ENCODE data around the gene SLC37A1.
A peak's percentile ranks its signal among the peaks of the same experiment; 100 is the strongest.
"Not testable (repeated sequence)": the region's sequence is repeated elsewhere in the genome, so short reads cannot be mapped to it uniquely, and the experiment has no call there.

Gene SLC37A1

DNA sequence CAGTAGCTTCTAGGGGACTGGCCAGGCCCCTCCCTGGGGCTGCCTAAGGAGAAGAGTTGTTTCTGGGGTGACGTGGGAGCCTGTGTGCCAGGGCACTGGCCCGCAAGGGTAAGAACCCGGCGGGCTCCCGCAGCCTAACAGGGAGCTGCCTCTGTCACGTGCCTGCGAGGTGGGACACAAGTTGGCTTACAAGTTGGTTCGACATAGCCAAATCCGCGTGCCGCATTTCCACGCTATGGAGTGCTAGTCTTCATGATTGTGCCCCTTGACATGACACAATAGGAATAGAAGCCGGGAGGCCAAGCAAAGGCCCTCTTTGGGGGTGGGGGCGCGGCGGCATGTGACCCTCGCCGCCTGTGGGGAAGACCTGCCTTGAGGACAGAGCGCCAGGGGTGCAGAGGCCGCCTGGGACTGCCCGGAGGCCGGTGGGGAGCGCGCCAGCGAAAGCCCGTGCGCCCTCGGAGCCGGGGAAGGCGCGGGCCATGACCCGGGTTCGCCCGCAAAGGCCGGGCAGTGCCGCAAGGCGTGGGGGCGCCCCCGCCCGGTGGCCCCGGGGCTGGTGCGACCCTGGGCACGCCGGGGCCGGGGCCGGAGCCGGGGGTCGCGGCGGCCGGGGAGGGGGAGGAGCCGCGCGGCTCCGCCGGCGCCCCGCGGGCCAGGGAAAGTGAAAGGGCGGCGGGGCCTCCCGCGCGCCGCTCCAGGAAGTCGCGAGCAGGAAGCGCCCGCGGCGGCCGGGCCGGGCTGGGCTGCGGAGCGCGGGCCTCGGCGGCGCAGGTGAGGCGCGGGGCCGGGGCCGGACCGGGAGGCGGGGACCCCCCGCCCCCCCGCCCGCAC is at the start of gene SLC37A1:
TSS of gene SLC37A1 (plus strand) at position 702 of the 834 bp plus-strand sequence. CDS start 4,603 bp downstream, outside the sequence.
- DNase-seq: no peak

DNA sequence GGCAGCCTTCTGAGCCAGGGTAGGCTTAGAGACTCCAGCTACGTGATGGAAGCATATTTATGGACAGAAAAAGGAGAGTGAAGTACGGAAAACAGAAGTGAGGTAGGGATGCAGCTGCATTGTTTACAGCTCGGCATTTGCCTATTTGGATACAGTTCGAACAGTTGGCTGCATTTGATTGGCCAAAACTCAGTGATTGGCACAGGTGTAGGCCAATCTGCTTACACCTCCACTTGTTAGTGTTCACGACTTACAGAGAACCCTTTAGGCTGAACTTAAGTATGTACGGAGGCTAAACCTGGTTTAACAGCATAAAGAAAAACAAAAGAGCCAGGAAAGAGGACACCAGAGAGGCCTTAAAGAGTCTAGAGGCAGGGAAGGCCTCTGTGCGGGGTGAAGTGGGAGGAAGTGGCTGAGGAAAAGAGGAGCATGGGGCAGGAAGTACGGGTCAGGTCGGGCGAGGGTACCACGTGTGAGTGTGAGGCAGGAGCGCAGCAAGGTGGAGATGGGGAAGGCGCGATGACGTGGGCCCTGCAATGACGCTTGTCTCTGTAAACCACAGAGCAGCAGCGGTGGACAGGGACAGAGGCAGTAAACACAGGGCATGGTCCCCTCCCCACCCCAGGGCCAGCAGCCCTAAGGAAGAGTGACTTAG is 49.7 kb upstream of the SLC37A1 start:
- DNase-seq: peak; percentile 75

DNA sequence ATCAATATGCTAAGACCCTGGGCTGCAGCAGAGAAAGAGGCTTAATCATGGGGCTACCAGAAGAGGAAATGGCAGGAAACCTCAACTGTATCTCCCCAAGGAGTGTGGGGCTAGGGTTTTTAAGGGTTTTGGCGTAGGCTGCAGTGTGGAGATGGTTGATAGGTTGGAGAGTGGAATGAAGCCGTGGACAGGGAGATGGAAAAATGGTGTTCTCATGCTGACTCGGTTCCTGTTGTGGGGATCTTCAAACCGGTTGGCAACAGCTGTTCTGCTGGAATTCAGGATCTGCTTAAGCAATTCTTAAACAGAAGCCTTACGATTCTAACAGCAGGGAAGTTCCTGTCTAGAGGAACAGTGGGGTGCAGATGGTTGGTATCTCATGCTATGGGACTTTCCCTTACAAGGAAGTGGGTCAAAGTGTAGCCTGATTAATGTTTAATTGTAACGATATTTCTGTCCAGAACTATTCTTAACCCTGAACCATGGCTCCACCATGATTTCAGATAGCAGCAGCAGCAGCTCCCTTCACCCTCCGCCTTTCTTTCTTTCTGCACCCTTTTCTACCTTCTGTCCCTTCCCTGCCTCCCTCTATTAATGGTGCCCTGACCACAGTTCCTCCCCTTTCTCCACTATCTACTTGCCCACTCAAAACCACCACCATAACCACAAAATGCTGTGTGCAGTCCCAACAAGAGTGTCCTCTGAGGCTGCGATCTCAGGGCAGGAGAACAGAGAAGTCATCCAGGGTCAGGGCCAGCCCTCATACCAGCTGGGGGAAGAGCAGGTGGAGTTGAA is 48.4 kb upstream of the SLC37A1 start:
- DNase-seq: no peak

DNA sequence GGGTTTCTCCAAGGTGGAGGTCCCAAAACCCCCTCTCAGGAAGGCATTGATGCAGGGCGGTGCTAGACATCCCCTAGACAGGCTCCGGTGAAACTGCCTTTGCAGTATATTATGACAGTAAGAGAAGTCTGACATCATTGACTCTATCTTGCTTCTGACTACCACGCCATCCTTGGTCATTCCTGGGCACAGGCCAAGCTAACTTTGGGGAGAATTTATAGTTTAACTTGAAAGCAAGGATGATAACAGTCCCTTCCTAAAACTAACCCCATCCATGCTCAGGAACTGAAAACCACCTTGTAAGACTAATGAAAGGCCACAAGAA is 47.9 kb upstream of the SLC37A1 start:
- DNase-seq: no peak

DNA sequence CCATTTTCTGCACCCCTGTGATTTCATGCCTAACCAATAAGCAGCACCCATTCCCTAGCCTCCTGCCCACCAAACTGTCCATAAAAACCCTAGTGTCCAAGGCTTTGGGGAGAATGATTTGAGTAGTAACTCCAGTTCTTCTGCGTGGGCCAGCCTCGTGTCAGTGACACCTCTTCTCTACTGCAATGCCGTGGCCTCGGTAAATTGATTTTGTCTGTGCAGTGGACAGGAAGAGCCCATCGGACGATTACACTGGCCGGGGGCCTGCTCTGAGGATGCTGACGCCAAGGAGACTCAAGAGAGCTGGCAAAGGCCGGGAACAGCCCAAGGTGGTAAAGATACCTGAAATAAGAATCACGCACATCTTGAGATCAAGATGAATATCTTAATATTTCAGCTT is 47.0 kb upstream of the SLC37A1 start:
- no peak for DNase-seq

DNA sequence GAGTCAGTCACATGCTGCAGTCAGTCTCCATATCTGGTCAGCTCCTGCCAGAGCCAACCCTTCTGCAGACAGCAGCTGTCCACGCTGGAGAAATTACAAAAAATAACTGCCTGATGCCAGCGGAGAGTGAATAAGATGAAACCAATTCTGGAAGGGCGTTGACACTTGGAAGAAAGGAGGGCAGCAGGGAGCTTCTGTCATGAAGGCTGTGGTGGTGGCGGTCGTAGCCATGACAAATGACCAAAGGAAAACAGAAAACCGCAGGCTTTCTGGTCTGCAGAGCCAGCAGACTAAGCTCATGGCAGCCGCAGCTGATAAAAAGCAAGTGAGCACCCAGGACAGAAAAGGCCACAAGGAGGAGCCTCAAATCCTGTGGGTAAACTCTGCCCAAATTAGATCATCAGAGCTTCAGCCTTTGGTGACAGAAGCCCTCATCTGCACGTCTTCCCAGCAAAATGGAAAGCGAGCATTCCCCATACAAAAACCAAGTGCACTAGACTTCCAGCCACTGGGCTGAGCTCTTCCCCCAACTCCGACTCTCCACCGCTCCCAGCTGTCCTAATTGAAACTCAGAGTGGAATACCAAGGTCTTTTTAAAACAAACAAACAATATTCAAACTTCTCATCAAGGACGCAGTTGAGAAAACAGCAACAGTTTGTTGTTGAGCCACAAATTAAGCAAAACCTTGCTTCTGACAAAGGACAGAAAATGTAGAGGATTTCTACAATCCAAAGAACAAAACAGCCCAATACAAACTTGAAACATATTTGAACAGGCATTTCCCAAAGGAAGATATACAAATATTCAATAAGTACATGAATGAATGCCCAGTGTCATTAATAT is 46.3 kb upstream of the SLC37A1 start:
- no peak for DNase-seq

DNA sequence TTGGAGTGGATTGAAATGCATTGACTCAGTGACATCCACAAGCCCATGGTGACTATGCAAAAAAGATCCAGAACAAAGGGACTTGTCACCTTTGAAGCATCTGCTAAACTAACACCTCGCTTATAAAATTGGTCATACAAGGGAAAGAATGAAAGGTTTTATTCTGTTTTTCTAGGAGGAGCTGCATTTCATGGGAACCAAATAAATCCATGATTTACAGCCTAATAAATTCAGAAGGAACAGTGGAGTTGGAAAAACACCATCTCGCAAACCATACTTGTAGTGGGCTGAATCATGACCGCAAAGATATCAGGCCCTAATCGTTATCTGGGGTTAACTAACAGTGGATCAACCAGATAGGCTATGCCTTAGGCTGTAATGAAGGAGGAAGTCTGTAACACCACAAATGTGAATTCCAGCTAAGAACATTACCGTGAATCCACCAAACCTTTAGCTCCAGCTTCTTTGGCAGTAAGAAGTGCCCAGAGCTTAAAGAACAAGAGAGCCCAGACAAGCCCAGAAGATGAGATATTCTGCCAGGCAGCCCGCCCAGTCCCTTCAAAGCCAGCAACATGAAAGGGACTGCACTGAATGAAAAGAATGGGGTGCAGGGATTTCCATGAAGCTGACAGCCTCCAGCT is 45.0 kb upstream of the SLC37A1 start:
- DNase-seq: no peak

DNA sequence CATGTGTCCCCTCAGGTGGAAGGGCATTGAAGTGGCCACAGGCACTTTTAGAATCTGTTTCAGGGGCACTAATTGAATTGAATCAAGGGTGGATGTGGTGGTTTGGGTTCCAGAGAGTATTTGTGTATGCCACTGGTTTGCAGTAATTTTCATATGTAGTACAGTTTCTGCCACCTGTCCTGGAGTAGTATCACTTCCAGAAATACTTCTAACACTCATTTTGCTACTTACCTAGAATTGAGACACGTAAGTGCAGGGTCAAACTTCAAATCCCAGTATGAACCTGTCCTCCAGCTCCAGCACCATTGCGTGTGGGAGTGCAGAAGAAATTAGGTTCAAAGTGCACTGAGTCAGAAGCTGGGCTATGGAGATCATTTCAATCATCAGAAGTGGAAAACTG is 44.4 kb upstream of the SLC37A1 start:
- DNase-seq: no peak

DNA sequence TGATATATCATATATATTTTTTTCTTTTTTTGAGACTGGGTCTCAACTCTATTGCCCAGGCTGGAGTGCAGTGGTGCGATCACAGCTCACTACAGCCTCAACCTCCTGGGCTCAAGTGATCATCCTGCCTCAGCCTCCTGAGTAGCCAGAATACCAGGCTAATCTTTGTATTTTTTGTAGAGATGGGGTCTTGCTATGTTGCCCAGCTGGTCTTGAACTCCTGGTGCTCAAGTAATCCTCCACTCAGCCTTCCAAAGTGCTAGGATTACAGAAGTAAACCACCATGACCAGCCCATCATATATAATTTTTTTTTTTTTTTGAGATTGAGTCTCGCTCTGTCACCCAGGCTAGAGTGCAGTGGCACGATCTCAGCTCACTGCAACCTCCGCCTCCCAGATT is 43.9 kb upstream of the SLC37A1 start:
- DNase-seq: not testable (repeated sequence)

DNA sequence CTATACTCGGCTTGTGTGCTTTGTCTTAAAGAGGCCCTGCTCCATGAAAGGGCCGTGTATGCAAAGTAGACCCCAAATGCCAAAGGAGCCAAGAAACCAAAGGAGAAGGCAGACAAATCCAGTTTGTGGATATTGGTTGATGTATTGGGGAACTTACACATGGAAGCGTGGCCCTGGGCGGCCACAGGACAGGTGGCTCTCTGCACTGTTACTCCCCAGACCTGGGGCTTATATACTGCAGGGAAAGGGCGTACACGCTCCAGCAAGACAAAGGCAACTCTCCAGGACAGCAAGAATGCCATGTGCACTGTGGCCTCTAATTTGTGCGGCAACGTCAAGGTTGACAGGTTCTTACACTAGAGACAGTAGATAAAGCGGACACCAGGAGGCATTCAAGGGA is 42.4 kb upstream of the SLC37A1 start:
- DNase-seq: no peak

DNA sequence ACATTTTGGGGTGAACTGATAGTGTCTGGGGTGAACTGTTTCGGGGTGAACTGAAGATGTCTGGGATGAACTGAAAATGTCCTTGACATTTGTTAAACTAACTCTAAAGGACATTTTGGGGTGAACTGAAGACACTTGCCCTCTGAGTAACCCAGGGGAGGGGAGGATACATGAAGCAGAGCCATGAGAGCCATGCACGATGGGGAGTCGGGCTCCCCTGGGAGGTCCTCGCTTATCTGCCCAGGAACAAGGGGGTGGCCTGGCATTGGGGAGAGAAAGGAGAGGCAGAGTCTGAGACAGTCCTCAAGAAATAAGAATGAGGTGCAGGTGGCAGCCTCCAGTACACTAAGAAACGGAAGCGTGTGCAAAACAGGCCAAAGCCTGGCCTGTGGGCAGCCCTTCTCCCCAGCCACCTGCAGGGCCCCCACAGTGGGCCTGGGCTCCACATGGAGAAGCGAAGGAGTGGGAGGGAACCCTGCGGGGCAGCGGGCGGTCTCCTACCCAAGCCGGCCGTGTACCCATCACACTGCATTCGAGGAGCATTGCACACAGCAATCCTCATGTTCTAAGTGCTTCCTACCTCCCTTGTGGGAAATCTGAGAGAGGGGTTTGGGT is 41.8 kb upstream of the SLC37A1 start:
- DNase-seq: no peak

DNA sequence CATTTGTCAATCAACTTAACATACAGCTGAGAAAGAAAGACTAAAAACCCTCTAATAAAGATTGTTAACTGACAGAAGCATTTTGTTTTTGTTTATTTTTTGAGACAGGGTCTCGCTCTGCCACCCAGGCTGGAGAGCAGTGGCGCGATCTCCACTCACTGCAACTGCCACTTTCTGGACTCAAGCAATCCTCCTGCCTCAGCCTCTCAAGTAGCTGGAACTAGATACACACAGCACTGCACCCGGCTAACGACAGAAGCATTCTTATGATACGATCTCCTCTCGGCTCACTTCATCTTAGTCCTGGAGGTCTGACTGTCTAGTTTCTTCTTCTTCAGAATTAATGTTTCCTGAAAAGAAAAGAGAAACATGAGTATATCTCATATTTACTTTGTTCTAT is 41.1 kb upstream of the SLC37A1 start:
- DNase-seq: no peak

DNA sequence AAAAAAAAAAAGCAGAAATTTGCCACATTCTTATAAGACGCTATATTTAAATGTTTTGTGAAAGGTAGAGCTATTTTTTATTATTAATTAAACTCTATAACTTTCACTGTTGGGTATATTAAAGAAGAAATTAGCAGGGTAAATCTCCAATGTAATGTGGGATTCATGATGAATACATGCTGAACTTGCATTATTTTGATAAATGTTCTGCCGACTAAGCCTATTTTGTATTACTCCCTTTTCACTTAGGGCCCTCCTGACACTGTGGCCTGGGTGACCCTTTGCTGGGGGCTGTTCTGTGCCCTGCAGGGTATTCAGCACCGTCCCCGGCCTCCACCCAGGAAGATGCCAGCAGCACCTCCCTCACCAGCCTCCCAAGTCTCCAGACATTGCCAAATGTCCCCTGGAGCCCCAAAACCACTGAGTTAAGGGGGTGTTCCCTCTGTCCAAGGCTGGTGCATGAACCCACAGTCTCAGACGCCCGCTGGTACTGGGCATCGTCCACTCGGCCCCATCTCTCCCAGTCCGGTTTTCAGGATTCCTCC is 40.1 kb upstream of the SLC37A1 start:
- no peak for DNase-seq

DNA sequence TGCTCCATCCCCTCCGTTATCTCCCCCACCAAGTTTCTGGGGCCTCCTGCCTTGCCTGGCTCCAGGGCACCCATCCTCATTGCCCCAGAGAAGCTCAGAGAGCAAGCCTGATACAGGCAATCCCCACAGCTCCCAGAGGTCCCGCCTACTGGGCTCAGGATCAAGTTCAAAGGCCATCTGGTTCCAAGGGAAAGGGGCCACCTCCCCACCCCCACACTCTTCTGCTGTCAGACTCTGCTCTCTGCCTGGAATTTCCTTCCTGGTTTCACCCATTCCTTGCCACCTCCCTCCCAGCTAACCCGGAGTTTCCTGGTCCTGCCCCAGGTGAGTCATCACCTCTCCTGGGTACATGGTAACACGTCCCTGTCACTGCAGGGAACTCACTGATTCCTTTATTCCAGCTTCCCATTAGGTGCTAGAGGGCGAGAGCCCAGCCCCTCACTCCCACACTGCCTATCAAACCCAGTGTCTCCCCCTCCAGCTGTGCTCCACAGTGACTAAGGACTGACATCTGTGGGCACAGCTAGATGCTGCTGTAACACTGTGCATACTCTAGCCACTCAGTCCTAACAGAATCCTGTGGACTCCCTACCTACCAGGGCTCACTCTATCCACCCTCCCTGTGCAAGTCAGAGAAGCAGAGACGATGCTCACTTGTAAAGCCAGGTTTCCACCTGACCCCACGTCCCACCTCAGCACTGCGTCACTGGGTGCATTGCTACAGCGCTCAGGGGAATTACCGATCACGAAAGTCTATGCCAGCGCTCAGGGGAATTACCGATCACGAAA is 39.4 kb upstream of the SLC37A1 start:
- DNase-seq: no peak

DNA sequence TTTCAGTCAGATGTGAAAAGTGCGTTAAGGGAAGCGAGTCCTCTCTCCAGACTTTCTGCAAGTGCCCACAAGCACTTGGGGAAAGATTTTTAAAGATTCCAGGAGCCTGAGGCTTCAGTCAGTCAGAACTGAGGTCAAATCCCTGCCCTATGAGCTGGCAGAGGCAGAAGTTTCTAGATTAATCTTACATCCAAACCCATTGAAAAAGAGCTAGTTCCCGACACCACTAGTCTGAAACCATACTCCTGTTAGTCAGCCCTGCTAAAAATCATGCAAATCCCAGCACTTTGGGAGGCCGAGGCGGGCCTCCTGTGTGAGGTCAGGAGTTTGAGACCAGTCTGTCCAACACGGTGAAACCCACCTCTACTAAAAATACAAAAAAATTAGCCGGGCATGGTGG is 38.6 kb upstream of the SLC37A1 start:
- no peak for DNase-seq

DNA sequence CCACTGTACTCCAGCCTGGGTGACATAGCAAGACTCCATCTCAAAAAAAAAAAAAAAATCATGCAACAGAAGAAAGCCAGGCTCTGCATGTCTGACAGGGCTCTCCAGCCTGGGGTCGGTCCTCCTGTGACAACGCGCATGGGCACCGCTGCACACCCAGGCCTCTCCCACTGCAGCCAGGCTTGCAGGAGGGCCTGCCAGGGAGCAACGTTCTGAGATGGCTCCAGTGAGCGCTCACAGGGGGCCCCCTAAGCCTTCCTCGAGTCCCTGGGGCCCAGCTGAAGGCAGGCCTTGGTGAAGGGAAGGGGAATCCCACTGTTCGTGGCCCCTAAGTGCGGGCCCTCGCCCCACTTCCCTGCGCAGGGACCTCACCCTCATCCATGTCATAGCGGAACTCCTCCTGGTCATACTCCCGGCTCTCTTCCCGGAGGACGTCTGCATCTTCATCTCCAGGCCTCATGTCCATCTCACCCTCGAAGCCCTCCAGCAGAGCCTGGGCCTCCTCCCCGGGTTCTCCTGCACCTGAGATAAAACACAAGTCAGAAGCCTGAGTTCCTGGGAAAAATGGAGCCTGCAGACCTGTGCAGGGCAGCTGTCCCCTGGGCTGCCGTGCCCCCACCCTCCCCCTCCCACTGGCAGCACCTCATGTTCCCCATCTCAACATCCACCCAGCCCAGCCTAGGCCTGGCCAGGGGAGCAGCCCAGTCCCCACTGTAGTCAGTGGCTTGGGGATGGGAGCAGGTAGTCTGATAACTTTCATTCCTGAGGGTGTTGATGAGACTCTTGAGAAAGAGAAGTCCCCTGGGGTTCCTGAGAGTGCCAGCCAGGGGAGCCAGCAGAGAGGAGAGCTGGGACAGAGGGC is 37.9 kb upstream of the SLC37A1 start:
- DNase-seq: no peak

DNA sequence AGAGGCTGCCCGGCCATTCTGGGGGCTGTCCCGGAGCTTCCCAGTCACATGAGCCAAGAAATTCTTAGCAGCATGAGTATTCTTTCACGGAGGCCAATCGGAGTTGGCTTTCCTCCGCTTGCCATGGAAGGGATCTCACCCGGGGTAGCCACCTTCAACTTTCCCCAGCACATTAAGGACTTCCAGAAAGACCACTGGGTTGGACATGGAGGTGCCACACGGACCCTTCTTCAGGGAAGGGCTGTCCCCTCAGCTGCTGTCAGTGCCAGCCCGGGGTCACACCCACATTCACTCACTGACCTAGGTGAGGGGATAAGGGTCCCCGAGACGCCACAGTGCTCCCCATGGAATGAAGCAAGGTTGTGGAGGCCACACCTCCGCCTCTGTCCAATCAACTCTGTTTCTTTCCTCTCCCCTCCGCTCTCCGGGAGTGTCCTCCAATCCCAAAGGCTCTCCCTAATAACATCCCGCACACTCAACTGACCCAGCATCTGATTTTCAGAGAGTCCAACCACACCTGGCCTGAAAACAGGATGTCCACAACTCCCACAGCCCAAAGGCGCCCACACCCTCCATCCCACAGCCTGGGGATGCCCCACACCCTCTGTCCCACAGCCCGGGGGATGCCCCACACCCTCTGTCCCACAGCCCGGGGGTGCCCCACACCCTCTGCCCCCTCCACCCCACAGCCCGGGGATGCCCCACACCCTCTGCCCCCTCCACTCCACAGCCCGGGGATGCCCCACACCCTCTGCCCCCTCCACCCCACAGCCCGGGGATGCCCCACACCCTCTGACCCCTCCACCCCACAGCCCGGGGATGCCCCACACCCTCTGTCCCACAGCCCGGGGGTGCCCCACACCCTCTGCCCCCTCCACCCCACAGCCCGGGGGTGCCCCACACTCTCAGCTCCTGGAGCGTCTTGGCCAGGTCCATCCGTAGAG is 37.0 kb upstream of the SLC37A1 start:
- no peak for DNase-seq

DNA sequence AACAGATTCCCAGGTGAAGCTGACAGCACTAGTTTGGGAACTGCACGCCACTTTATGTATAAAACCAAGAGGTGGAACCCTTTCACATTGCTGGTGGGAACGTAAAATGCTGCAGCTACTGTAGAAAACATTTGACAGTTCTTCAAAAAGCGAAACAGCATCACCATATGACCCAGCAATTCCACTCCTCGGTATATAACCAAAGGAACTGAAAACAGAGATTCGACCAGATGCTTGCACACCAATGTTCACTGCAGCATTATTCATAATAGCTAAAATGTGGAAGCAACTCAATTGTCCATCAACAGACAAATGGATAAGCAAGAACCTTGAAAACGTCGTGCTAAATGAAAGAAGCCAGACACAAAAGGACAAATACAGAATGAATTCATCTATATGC is 35.1 kb upstream of the SLC37A1 start:
- DNase-seq: no peak

DNA sequence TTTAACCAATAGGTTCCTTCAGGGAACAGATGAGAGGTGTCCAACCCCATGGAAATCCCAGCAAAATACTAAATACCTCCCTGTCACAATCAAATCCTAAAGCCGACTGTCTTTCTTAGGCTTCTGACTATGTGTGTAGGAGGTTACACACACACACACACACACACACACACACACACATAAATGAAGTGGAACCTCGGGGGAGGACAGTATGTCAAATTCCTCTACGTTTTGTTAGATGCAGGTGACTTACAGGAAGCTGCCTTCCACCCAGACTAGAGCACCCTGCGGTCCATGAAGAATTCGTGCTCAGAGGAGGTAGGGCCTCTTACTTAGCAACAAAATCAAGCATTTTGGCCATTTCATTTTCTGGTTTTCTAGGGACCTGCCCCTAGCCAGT is 34.1 kb upstream of the SLC37A1 start:
- DNase-seq: no peak
